Loucy (cell line): ENCODE results near the gene SUSD6.
"Not testable (repeated sequence)": the region's sequence is repeated elsewhere in the genome, so short reads cannot be mapped to it uniquely, and the experiment has no call there.

Source experiments
- CTCF ChIP-seq: fragments of 200-600 bp; sonication (generic); conservative IDR thresholded peaks from 2 replicates; pipeline ENCODE4 v1.5.1; 2014; ENCODE audit warnings: mild to moderate bottlenecking, antibody characterized with exemption, low read length
- EZH2phosphoT487 ChIP-seq: fragments of 200-600 bp; IDR thresholded peaks from 2 replicates; pipeline ENCODE4 v1.6.1; 2018; ENCODE audit warnings: antibody characterized with exemption, mild to moderate bottlenecking, moderate library complexity, borderline replicate concordance

DNA sequence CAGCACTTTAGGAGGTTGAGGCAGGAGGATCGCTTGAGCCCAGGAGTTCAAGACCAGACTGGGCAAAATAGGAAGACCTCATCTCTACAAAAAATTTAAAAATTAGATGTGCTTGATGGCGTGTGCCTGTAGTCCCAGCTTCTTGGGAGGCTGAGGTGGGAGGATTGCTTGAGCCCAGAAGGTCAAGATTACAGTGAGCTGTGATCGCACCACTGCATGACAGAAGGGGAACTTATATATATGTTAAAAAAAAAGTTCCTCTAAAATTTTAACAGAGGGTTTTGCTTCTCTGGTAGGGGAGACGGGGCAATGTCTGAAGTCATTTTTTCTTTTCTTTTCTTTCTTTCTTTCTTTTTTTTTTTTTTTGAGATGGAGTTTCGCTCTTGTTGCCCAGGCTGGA, 12.0 kb upstream of the SUSD6 start:
- not testable (repeated sequence) for TF ChIP-seq CTCF, EZH2phosphoT487
